ENCODE data around the gene CNTN3. TPM values are rescaled to one million over a fixed set of nuclear protein-coding genes. Genes with fewer than 3 reads are reported as not detected.

Gene CNTN3
- 3.7 TPM for total RNA-seq

GRCh38 chr3:74614107-74614967 is at the start of gene CNTN3:
Gene CNTN3, minus strand, starts transcription at chr3:74614659. Its CDS starts 93,547 bp downstream, at chr3:74521112.
- Histone ChIP-seq H3K27me3 (ENCODE audit: control insufficient read depth in 3 of 3, insufficient read depth in 3 of 3, low read length in 3 of 3) (peaks cover 3 to 23% (median 8%) of the 10 kb centered on the region in 3 donors), H3K9ac (ENCODE audit: low read depth in 1 of 3, low read length in 3 of 3) (no peak within 1 kb of the TSS), H3K36me3 (ENCODE audit: control insufficient read depth in 3 of 3, insufficient read depth in 3 of 3, low read length in 3 of 3) (no peaks in the 10 kb centered on the region), H3K27ac (ENCODE audit: low read depth, low read length) (no peak within 1 kb of the TSS), H3K4me3 (ENCODE audit: low read length in 3 of 3) (peak within 1 kb of the TSS; percentile 26 to 51 (median 45)), H3K4me1 (ENCODE audit: control insufficient read depth in 3 of 3, insufficient read depth in 3 of 3, low read length in 3 of 3) (peaks cover 0 to 5% (median 0%) of the 10 kb centered on the region in 3 donors), H3K9me3 (ENCODE audit: control insufficient read depth in 3 of 3, low read length in 3 of 3) (no peaks in the 10 kb centered on the region)

- H3K4me1 ChIP-seq (ENCODE audit: control insufficient read depth in 3 of 3, insufficient read depth in 3 of 3, low read length in 3 of 3): no peaks in the 10 kb centered on the region
- no peak overlapping the region for H3K4me3 ChIP-seq (ENCODE audit: low read length in 3 of 3)
- no peak overlapping the region for H3K27ac ChIP-seq (ENCODE audit: low read depth, low read length)
- H3K27me3 ChIP-seq (ENCODE audit: control insufficient read depth in 3 of 3, insufficient read depth in 3 of 3, low read length in 3 of 3): no peaks in the 10 kb centered on the region
- H3K36me3 ChIP-seq (ENCODE audit: control insufficient read depth in 3 of 3, insufficient read depth in 3 of 3, low read length in 3 of 3): no peaks in the 10 kb centered on the region
- no peak overlapping the region for H3K9ac ChIP-seq (ENCODE audit: low read depth in 1 of 3, low read length in 3 of 3)
- peaks cover 0 to 4% (median 3%) of the 10 kb centered on the region in 3 donors for H3K9me3 ChIP-seq (ENCODE audit: control insufficient read depth in 3 of 3, low read length in 3 of 3)
These were observed 48.7 kb upstream of the CNTN3 start for GRCh38 chr3:74663178-74663577.

GRCh38 chr3:74661672-74662071 is 47.2 kb upstream of the CNTN3 start:
- Histone ChIP-seq H3K36me3 (ENCODE audit: control insufficient read depth in 3 of 3, insufficient read depth in 3 of 3, low read length in 3 of 3) (no peaks in the 10 kb centered on the region), H3K4me3 (ENCODE audit: low read length in 3 of 3) (no peak overlapping the region), H3K27ac (ENCODE audit: low read depth, low read length) (no peak overlapping the region), H3K4me1 (ENCODE audit: control insufficient read depth in 3 of 3, insufficient read depth in 3 of 3, low read length in 3 of 3) (no peaks in the 10 kb centered on the region), H3K9ac (ENCODE audit: low read depth in 1 of 3, low read length in 3 of 3) (no peak overlapping the region), H3K9me3 (ENCODE audit: control insufficient read depth in 3 of 3, low read length in 3 of 3) (no peaks in the 10 kb centered on the region), H3K27me3 (ENCODE audit: control insufficient read depth in 3 of 3, insufficient read depth in 3 of 3, low read length in 3 of 3) (no peaks in the 10 kb centered on the region)

DNA sequence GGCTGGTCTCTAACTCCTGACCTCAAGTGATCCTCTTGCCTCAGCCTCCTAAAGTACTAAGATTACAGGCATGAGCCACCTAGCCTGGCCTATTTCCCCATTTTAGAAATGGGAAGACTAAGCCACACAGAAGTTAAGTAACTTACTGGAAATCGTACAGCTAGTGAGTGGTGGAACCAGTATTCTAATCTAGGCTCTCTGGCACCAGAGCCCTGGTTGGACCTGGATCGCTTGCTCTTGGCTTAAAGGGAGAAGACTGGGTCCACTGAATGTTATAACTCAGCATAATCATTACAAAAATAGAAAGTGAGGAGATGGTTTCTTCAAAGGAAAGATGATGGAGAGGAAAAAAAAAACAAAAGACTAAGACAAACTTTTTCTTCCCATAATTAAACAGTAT is 37.4 kb upstream of the CNTN3 start:
- Histone ChIP-seq H3K4me1 (ENCODE audit: control insufficient read depth in 3 of 3, insufficient read depth in 3 of 3, low read length in 3 of 3) (no peaks in the 10 kb centered on the region), H3K4me3 (ENCODE audit: low read length in 3 of 3) (no peak overlapping the region), H3K27ac (ENCODE audit: low read depth, low read length) (no peak overlapping the region), H3K27me3 (ENCODE audit: control insufficient read depth in 3 of 3, insufficient read depth in 3 of 3, low read length in 3 of 3) (no peaks in the 10 kb centered on the region), H3K9ac (ENCODE audit: low read depth in 1 of 3, low read length in 3 of 3) (no peak overlapping the region), H3K9me3 (ENCODE audit: control insufficient read depth in 3 of 3, low read length in 3 of 3) (no peaks in the 10 kb centered on the region), H3K36me3 (ENCODE audit: control insufficient read depth in 3 of 3, insufficient read depth in 3 of 3, low read length in 3 of 3) (no peaks in the 10 kb centered on the region)

DNA sequence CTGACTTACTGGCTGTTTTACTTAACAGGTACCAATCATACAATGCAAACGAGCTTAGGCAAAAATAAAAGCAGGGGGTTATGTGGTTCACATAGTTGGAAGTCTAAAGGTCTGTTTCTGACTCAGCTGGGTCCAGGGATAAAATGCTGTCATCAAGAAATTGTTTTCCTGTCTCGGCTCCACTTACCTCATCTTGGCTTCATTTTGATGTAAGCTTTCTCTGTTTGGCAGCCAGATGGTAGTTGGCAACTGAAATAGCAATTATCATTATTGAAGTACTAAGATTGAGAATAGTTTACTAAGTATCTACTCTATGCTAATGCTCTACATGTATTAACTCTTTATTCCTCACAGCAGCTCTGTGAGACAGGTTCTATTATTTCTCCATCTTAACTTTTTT is 36.8 kb upstream of the CNTN3 start:
- no peaks in the 10 kb centered on the region for H3K9me3 ChIP-seq (ENCODE audit: control insufficient read depth in 3 of 3, low read length in 3 of 3)
- no peak overlapping the region for H3K27ac ChIP-seq (ENCODE audit: low read depth, low read length)

GRCh38 chr3:74648107-74648506 is 33.6 kb upstream of the CNTN3 start:
- Histone ChIP-seq H3K4me1 (ENCODE audit: control insufficient read depth in 3 of 3, insufficient read depth in 3 of 3, low read length in 3 of 3) (peaks cover 0 to 5% (median 4%) of the 10 kb centered on the region in 3 donors), H3K27me3 (ENCODE audit: control insufficient read depth in 3 of 3, insufficient read depth in 3 of 3, low read length in 3 of 3) (no peaks in the 10 kb centered on the region), H3K4me3 (ENCODE audit: low read length in 3 of 3) (no peak overlapping the region), H3K9ac (ENCODE audit: low read depth in 1 of 3, low read length in 3 of 3) (no peak overlapping the region), H3K27ac (ENCODE audit: low read depth, low read length) (no peak overlapping the region), H3K9me3 (ENCODE audit: control insufficient read depth in 3 of 3, low read length in 3 of 3) (no peaks in the 10 kb centered on the region), H3K36me3 (ENCODE audit: control insufficient read depth in 3 of 3, insufficient read depth in 3 of 3, low read length in 3 of 3) (no peaks in the 10 kb centered on the region)

More for the DNA sequence above, 36.8 kb upstream of the CNTN3 start:
- no peaks in the 10 kb centered on the region for H3K4me1 ChIP-seq (ENCODE audit: control insufficient read depth in 3 of 3, insufficient read depth in 3 of 3, low read length in 3 of 3)
- H3K27me3 ChIP-seq (ENCODE audit: control insufficient read depth in 3 of 3, insufficient read depth in 3 of 3, low read length in 3 of 3): no peaks in the 10 kb centered on the region
- no peak overlapping the region for H3K4me3 ChIP-seq (ENCODE audit: low read length in 3 of 3)
- H3K36me3 ChIP-seq (ENCODE audit: control insufficient read depth in 3 of 3, insufficient read depth in 3 of 3, low read length in 3 of 3): no peaks in the 10 kb centered on the region
- H3K9ac ChIP-seq (ENCODE audit: low read depth in 1 of 3, low read length in 3 of 3): no peak overlapping the region

- no peaks in the 10 kb centered on the region for H3K36me3 ChIP-seq (ENCODE audit: control insufficient read depth in 3 of 3, insufficient read depth in 3 of 3, low read length in 3 of 3)
- H3K4me3 ChIP-seq (ENCODE audit: low read length in 3 of 3): no peak overlapping the region
- peaks cover 0 to 5% (median 4%) of the 10 kb centered on the region in 3 donors for H3K4me1 ChIP-seq (ENCODE audit: control insufficient read depth in 3 of 3, insufficient read depth in 3 of 3, low read length in 3 of 3)
- H3K27me3 ChIP-seq (ENCODE audit: control insufficient read depth in 3 of 3, insufficient read depth in 3 of 3, low read length in 3 of 3): no peaks in the 10 kb centered on the region
- no peak overlapping the region for H3K27ac ChIP-seq (ENCODE audit: low read depth, low read length)
- no peak overlapping the region for H3K9ac ChIP-seq (ENCODE audit: low read depth in 1 of 3, low read length in 3 of 3)
- no peaks in the 10 kb centered on the region for H3K9me3 ChIP-seq (ENCODE audit: control insufficient read depth in 3 of 3, low read length in 3 of 3)
These were observed 31.6 kb upstream of the CNTN3 start for GRCh38 chr3:74646094-74646493.

DNA sequence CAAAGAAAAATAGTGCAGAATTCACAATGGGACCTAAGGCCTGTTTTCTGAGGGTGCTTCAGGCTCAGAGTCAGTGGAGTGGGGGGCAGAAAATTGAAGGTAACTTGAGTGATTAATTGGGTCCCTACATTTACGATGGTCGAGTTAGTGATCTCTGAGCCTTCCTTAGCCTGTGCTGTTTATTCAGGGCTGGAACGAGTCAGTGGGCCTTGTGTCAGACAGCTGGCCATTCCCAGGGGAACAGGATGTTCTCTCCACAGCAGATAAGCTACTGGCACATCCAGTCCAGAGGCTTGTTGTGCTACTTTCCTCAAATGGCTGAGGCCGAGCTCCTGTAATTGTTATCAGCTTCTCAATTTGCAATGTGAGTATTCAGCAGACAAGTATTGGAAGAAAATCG is 29.2 kb upstream of the CNTN3 start:
- H3K27ac ChIP-seq (ENCODE audit: low read depth, low read length): no peak overlapping the region

GRCh38 chr3:74642876-74643275 is 28.4 kb upstream of the CNTN3 start:
- no peaks in the 10 kb centered on the region for H3K9me3 ChIP-seq (ENCODE audit: control insufficient read depth in 3 of 3, low read length in 3 of 3)
- H3K27me3 ChIP-seq (ENCODE audit: control insufficient read depth in 3 of 3, insufficient read depth in 3 of 3, low read length in 3 of 3): no peaks in the 10 kb centered on the region
- no peak overlapping the region for H3K4me3 ChIP-seq (ENCODE audit: low read length in 3 of 3)
- H3K9ac ChIP-seq (ENCODE audit: low read depth in 1 of 3, low read length in 3 of 3): no peak overlapping the region
- H3K36me3 ChIP-seq (ENCODE audit: control insufficient read depth in 3 of 3, insufficient read depth in 3 of 3, low read length in 3 of 3): no peaks in the 10 kb centered on the region
- peaks cover 0 to 5% (median 4%) of the 10 kb centered on the region in 3 donors for H3K4me1 ChIP-seq (ENCODE audit: control insufficient read depth in 3 of 3, insufficient read depth in 3 of 3, low read length in 3 of 3)
- no peak overlapping the region for H3K27ac ChIP-seq (ENCODE audit: low read depth, low read length)

More for the DNA sequence above, 29.2 kb upstream of the CNTN3 start:
- Histone ChIP-seq H3K9ac (ENCODE audit: low read depth in 1 of 3, low read length in 3 of 3) (peak overlapping the region in 1 of 3 donors; percentile 30), H3K4me1 (ENCODE audit: control insufficient read depth in 3 of 3, insufficient read depth in 3 of 3, low read length in 3 of 3) (peaks cover 0 to 5% (median 4%) of the 10 kb centered on the region in 3 donors), H3K4me3 (ENCODE audit: low read length in 3 of 3) (no peak overlapping the region), H3K9me3 (ENCODE audit: control insufficient read depth in 3 of 3, low read length in 3 of 3) (no peaks in the 10 kb centered on the region), H3K27me3 (ENCODE audit: control insufficient read depth in 3 of 3, insufficient read depth in 3 of 3, low read length in 3 of 3) (no peaks in the 10 kb centered on the region), H3K36me3 (ENCODE audit: control insufficient read depth in 3 of 3, insufficient read depth in 3 of 3, low read length in 3 of 3) (no peaks in the 10 kb centered on the region)

GRCh38 chr3:74640211-74640610 is 25.8 kb upstream of the CNTN3 start:
- H3K27me3 ChIP-seq (ENCODE audit: control insufficient read depth in 3 of 3, insufficient read depth in 3 of 3, low read length in 3 of 3): no peaks in the 10 kb centered on the region
- no peaks in the 10 kb centered on the region for H3K36me3 ChIP-seq (ENCODE audit: control insufficient read depth in 3 of 3, insufficient read depth in 3 of 3, low read length in 3 of 3)
- H3K9ac ChIP-seq (ENCODE audit: low read depth in 1 of 3, low read length in 3 of 3): no peak overlapping the region
- peaks cover 0 to 5% (median 4%) of the 10 kb centered on the region in 3 donors for H3K4me1 ChIP-seq (ENCODE audit: control insufficient read depth in 3 of 3, insufficient read depth in 3 of 3, low read length in 3 of 3)
- H3K27ac ChIP-seq (ENCODE audit: low read depth, low read length): no peak overlapping the region
- no peaks in the 10 kb centered on the region for H3K9me3 ChIP-seq (ENCODE audit: control insufficient read depth in 3 of 3, low read length in 3 of 3)
- H3K4me3 ChIP-seq (ENCODE audit: low read length in 3 of 3): no peak overlapping the region
